GM12891 (cell line): ENCODE measurements around the gene VAMP4. TPM values are rescaled to one million over a fixed set of nuclear protein-coding genes. Genes with fewer than 3 reads are reported as not detected.

Source experiments
- DNase-seq: peaks from one replicate; pipeline ENCODE4 v3.0.0; 2011; ENCODE audit warnings: low spot score; ENCODE audit not compliant: insufficient read length
- FAIRE-seq: peaks from 2 replicates; lab custom pipeline; 2011; peaks lifted over from hg19 to GRCh38; lab: Jason Lieb, UNC
- PAX5 ChIP-seq: IDR thresholded peaks from 2 replicates; pipeline ENCODE4 v1.6.1; 2011; ENCODE audit warnings: low read length, moderate library complexity, mild to moderate bottlenecking; ENCODE audit not compliant: insufficient read depth, severe bottlenecking
- POLR2A ChIP-seq: IDR thresholded peaks from 2 replicates; pipeline ENCODE4 v1.6.1; 2011; ENCODE audit warnings: low read depth, low read length, control low read depth
- POLR2AphosphoS5 ChIP-seq: IDR thresholded peaks from 2 replicates; pipeline ENCODE4 v1.6.1; 2011; ENCODE audit warnings: low read depth, low read length, control low read depth
- POU2F2 ChIP-seq: IDR thresholded peaks from 2 replicates; pipeline ENCODE4 v1.6.1; 2011; ENCODE audit warnings: low read depth, mild to moderate bottlenecking, control low read depth, low read length, moderate library complexity
- SPI1 ChIP-seq: IDR thresholded peaks from 2 replicates; pipeline ENCODE4 v1.6.1; 2011; ENCODE audit warnings: low read depth, low read length, control low read depth
- TAF1 ChIP-seq: IDR thresholded peaks from 2 replicates; pipeline ENCODE4 v1.6.1; 2011; ENCODE audit warnings: low read depth, low read length, control low read depth
- polyA plus RNA-seq: library from polyadenylated mRNA; unstranded; fragments of >200 nt; gene quantifications from one replicate; pipeline ENCODE4 v1.2.1, GENCODE V29; 2012; ENCODE audit warnings: low read depth, missing spikeins, inconsistent platforms; ENCODE audit not compliant: missing spikeins

Gene VAMP4
- polyA plus RNA-seq: 2.7 TPM

- DNase-seq (peak; percentile 68), FAIRE-seq (peak; percentile 98)
- TF ChIP-seq POLR2A (peak; percentile 76), POU2F2 (no peak), TAF1 (peak; percentile 63), SPI1 (no peak), PAX5 (no peak), POLR2AphosphoS5 (peak; percentile 80)
Measured at GRCh38 chr1:171741872-171742576, at the start of gene VAMP4. Gene VAMP4 (minus strand): TSS chr1:171742065. CDS start chr1:171738414, 3,651 bp downstream.

- DNase-seq: no peak
- no peak for TF ChIP-seq POLR2A
- no peak for TF ChIP-seq SPI1
- no peak for TF ChIP-seq POU2F2
- no peak for FAIRE-seq
Measured at GRCh38 chr1:171790318-171790717, 48.5 kb upstream of the VAMP4 start.

DNA sequence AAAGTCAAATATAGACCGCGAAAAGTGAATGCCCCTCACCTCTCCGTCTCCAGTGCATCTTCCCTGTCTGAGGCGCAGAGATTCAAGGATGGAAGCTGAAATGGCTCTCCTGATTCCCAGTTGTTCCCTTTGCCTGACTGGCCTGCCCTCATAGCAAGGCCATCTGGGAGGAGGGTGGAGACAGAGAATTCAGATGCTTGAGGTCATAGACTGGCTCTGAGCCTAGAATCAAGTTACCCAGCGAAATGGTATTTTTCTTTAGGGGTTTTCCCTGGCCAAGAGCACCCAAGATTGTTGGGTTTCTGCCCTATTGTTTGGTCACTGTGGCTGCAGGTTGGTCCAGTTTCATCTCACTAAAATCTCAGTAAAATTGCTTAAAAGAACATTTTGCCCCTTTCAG, 46.8 kb upstream of the VAMP4 start:
- DNase-seq (no peak), FAIRE-seq (no peak)
- TF ChIP-seq POLR2A: no peak
- no peak for TF ChIP-seq POLR2AphosphoS5
- no peak for TF ChIP-seq POU2F2
- TF ChIP-seq TAF1: no peak
- TF ChIP-seq PAX5: no peak
- no peak for TF ChIP-seq SPI1

DNA sequence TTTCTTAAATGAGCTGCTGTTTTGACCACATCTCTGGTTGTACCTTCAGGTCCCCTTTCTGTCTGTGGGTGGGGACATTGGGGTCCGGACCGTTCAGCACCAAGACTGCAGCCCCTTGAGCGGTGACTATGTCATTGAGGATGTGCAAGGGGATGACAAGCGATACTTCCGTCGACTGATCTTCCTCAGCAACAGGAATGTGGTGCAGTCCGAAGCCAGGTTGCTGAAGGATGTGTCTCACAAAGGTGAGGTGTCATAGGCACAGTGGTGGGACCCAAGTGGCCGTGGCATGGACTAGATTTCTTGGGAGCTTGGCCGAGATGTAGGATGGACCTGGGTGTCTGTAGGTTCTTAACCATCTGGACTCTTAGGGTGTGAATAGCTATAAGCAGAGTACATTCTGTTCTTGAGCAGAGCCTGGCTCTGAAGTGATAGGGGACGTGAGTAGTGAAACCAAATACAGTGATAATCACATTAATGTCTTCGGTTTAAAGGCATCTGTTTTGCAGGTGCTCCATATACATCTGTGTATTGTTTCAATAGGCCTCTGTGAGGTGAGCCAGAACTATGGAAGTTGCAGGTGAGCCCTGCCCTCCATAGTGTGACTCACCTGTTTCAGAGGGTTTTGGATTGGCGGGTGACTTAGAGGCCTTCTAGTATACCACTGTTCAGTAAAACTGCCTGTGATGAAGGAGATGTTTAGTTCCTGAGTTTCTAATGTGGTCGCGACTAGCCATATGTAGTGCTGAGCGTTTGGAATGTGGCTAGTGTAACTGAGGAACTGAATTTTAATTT, 46.0 kb upstream of the VAMP4 start:
- TF ChIP-seq TAF1 (no peak), SPI1 (no peak), PAX5 (no peak), POLR2AphosphoS5 (no peak), POLR2A (no peak), POU2F2 (no peak)
- DNase-seq: no peak
- FAIRE-seq: no peak

- DNase-seq (no peak), FAIRE-seq (no peak)
- no peak for TF ChIP-seq POU2F2
- TF ChIP-seq TAF1: no peak
- TF ChIP-seq POLR2A: no peak
- no peak for TF ChIP-seq POLR2AphosphoS5
- no peak for TF ChIP-seq PAX5
- TF ChIP-seq SPI1: no peak
Measured at GRCh38 chr1:171786534-171786933, 44.7 kb upstream of the VAMP4 start.

DNA sequence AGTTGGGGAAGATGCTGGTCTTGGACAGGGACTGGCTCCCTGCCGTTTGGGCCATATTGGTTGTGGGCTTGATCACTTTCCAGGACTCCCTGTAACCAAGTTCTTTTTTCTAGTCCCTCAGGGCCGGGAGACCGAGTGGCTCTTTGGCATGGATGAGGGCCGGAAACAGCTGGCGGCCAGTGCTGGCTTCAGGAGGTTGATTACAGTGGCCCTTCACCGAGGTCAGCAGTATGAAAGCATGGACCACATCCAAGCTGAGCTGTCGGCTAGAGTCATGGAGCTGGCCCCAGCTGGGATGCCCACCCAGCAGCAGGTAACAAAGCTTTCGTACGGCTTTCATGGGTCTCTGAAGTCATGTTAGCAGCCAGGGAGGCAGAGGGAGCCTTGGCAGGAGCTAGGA, 43.9 kb upstream of the VAMP4 start:
- no peak for FAIRE-seq
- TF ChIP-seq TAF1 (no peak), POLR2AphosphoS5 (no peak), SPI1 (no peak), PAX5 (no peak), POLR2A (no peak), POU2F2 (no peak)
- no peak for DNase-seq

DNA sequence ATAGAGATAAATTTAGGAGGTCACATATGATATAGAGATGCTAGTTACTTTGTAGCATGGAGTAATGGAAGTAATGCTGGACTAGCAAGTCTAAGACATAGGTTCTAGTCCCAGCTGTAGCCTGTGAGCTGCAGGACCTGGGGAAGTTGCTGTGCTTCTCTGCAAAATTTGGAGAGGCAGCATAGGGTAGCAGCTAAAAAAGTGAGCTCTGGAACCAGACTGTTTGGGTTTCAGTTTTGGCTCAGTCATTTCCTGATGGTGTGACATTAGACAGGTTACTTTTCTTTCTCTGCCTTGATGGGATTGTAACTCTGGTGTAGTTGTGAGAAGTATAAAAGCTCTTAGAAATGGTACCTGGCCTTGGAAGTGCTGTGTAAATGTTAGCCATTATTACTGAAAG, 42.9 kb upstream of the VAMP4 start:
- TF ChIP-seq TAF1 (no peak), PAX5 (no peak), POLR2A (no peak), POU2F2 (no peak), SPI1 (no peak)
- DNase-seq (peak; percentile 12), FAIRE-seq (no peak)

GRCh38 chr1:171783816-171784530, 42.1 kb upstream of the VAMP4 start:
- FAIRE-seq: no peak
- DNase-seq: no peak
- no peak for TF ChIP-seq TAF1
- no peak for TF ChIP-seq POLR2AphosphoS5
- no peak for TF ChIP-seq SPI1
- TF ChIP-seq POU2F2: no peak
- TF ChIP-seq POLR2A: no peak
- no peak for TF ChIP-seq PAX5

DNA sequence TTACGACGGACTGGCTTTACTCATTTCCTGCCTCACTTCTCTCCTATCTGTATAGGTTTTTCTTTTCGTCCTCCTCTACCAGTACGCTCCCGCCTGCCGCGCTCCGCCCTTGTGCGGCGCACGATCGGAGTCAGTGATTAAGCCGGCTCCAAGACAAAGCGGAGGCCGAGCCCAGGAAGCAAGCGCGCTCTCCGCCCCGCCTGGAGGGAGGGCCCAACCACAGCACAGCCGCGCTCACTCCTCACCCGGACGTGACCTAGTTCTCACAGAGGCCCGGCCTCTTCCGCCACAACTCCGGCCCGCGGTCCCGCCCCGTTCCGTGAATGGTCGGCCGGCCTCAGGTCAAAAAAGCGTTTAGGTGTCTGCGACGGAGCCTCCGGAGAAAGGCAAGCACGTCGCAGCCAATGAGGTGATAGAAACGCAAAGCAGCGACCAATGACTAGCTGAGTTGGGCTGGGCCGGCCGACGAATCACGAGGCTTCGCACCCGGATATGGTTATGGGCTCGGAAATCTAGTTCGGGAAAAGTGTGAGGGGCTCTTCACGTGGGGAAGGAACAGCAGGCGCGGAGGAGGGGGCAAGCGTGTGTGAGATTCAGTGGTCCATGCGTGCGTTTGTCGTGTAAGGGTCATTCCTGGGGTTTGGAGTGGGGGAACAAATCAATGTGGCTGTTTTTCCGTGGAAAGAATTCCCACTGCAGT, 39.5 kb upstream of the VAMP4 start, which contains the start of gene METTL13:
TSS of gene METTL13 (plus strand) at position 485 of the 700 bp plus-strand sequence. CDS start 308 bp downstream, outside the sequence.
- peak; percentile 99 for FAIRE-seq

More for the DNA sequence above, 39.5 kb upstream of the VAMP4 start, which contains the start of gene METTL13:
- TF ChIP-seq SPI1 (no peak), POU2F2 (peak; percentile 61; the same call in 1 of the 2 replicates), POLR2A (peak; percentile 88), PAX5 (no peak), POLR2AphosphoS5 (peak; percentile 82), TAF1 (peak; percentile 85)
- peak; percentile 88 for DNase-seq
